Daoy (cell line): ENCODE measurements around the gene MYO18B. TPM values are rescaled to one million over a fixed set of nuclear protein-coding genes. Genes with fewer than 3 reads are reported as not detected.
A peak's percentile ranks its signal among the peaks of the same experiment; 100 is the strongest.

Experiments used
- DNase-seq: peaks from one replicate; pipeline ENCODE4 v3.0.0-alpha.2; 2015; ENCODE audit warnings: low read depth
- total RNA-seq: library from RNA; depleted of rRNA; stranded (reverse); fragments of >200 nt; shearing (Covaris generic); gene quantifications from 2 replicates; pipeline ENCODE4 v1.2.3, GENCODE V29; 2014

Gene MYO18B
- total RNA-seq, 1 experiment from 2014 or later = not detected

DNA sequence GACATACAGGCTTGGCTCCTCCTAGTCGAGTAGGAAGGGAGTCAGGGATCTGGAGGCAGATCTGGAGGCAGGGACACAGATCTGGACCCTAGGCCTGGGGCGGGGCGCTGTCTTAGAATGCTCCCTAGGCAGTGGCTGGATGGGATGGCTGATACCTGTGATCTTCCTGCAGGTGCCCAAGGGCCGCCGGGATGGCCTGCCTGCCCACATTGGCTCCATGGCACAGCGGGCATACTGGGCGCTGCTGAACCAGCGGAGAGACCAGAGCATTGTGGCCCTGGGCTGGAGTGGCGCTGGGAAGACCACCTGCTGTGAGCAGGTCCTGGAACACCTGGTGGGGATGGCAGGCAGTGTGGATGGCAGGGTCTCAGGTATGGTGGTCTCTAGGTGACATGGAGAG, 35.4 kb downstream of the MYO18B start:
- no peak for DNase-seq

DNA sequence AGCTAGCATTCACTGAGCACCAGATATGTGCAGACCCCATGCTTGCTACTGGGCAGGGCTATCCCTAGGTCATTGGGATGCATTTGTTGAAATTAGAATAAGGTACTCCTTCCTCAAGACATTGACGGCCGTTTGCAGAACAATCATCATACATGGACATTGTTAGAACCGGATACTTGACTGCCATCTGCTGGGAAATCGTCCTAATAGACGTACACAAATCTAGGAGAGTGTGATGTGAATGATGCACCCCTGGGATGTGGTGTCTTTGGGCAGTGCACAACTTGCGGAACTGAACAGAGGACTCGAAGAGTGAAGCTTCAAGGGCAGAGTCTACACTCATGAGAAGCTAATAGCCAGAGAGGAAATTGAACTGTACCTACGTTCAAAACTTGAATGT, 35.9 kb downstream of the MYO18B start:
- peak; percentile 41 for DNase-seq

GRCh38 chr22:25779426-25779825, 37.4 kb downstream of the MYO18B start:
- DNase-seq = no peak

DNA sequence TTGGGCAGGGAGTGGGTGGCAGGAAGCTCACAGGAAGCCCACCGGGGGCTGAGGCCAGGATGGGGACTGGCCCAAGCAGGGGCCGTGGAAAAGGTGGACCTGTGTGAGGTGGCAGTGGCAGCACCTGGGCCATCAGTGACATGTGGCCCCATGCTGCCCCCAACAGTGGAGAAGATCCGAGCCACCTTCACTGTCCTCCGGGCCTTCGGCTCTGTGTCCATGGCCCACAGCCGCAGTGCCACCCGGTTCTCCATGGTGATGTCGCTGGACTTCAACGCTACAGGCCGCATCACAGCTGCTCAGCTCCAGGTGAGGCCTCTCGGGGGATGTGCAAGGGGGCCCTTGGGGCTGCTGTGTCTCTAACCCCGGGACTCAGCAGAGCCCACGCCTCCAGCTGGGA, 37.9 kb downstream of the MYO18B start:
- DNase-seq = no peak

- no peak for DNase-seq
Measured at GRCh38 chr22:25780673-25781072, 38.7 kb downstream of the MYO18B start.

DNA sequence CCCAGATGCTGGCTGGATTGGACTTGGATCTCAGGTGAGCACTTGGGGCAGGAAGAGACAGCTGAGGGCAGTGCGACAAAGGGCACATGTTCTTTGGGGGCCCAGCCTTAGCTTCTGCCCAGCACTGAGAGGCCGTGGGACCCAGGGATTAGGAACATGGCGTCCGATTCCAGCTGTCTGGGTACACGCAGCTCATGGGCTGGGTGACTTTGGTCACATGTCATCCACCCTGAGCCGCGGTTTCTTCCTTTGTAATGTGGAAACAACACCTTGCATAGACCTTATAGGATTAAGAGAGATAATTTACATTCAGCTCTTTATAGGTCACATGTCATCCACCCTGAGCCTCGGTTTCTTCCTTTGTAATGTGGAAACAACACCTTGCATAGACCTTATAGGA, 39.8 kb downstream of the MYO18B start:
- DNase-seq = no peak

GRCh38 chr22:25782831-25783230, 40.8 kb downstream of the MYO18B start:
- DNase-seq = no peak

GRCh38 chr22:25783856-25784255, 41.9 kb downstream of the MYO18B start:
- no peak for DNase-seq

- DNase-seq = no peak
Measured at GRCh38 chr22:25786165-25786564, 44.2 kb downstream of the MYO18B start.

- no peak for DNase-seq
Measured at GRCh38 chr22:25791556-25791955, 49.6 kb downstream of the MYO18B start.

- DNase-seq = no peak
Measured at GRCh38 chr22:25795478-25795877, 53.5 kb downstream of the MYO18B start.

- no peak for DNase-seq
Measured at GRCh38 chr22:25797498-25798290, 55.7 kb downstream of the MYO18B start.

GRCh38 chr22:25800766-25801165, 58.8 kb downstream of the MYO18B start:
- DNase-seq = no peak

GRCh38 chr22:25802018-25802417, 60.0 kb downstream of the MYO18B start:
- DNase-seq = no peak

GRCh38 chr22:25804676-25805075, 62.7 kb downstream of the MYO18B start:
- no peak for DNase-seq

- DNase-seq = no peak
Measured at GRCh38 chr22:25806579-25806978, 64.6 kb downstream of the MYO18B start.

- DNase-seq = no peak
Measured at GRCh38 chr22:25814685-25815084, 72.7 kb downstream of the MYO18B start.

DNA sequence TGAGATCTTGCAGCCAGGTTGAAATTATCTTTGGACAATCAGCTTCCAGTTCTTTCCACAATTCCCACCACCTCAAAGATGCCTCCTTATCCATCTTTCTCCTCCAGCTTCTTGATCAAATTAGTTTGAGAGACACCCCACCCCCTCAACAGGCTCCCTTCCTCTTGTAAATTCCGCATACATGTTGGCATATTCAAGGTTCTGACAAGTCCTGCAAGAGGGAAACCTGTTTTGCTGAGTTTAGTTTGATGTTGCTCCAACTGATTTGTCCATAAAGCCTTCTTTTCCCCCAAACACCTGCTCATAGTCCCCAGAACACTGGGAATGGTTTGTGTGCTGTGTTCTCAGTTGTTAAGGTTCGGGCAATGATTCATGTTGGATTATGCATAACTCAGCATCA, 73.6 kb downstream of the MYO18B start:
- DNase-seq = no peak

DNA sequence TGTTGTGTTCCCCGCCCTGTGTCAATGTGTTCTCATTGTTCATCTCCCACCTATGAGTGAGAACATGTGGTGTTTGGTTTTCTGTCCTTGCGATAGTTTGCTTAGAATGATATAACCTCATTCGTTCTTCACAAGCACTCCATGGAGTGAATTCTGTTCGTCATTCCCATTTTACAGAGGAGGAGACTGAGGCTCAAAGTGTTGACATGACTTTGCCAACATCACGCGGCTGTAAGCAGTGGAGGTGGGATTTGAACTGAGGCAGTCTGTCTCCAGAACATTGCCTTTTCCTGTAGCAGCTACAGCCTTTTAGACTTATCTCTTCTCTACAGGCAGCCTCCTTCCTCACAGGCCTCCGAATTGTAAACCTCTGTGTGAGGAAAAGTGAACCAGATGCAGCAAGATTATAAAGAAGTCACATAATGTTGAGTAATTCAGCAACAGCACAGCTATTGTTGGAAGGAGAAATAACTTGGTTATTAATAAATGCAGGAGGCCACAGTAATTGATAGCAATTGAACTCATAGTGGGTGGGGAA, 74.6 kb downstream of the MYO18B start:
- no peak for DNase-seq

DNA sequence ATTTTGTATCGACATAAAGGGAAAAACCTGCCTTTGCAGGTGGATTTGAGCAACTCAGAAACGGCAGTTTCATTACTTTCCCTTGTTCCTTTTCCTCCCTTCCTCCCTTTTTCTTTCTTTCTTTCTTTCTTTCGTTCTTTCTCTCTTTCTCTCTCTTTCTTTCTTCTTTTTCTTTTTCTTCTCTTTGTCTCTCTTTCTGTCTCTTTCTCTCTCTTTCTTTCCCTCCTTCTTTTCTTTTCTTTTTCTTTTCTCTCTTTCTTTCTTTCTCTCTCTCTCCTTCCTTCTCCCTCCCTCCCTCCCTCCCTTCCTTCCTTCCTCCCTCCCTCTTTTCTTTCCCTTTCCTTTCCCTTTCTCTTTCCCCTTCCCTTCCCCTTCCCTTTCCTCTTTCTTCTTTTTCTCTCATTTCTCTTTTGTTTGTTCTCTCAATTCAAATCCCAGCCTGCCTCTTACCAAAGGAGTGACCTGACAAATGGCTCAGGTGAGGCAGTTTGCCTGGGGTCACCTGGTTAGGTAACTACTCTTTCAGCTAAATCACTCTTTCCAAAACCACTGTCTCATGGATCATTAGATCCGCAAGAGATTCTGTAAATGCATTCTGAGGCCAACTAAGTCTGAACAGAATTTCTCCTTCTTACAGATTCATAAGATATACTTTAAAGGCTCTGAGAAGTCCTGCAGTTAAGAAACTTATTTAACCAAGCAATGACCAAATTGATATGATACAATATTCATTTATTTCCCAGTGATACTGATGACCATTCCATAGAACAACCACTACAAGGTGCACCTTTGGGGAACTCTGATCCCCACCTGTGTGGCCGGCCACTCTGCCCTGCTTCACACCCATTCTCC, 75.3 kb downstream of the MYO18B start:
- no peak for DNase-seq

DNA sequence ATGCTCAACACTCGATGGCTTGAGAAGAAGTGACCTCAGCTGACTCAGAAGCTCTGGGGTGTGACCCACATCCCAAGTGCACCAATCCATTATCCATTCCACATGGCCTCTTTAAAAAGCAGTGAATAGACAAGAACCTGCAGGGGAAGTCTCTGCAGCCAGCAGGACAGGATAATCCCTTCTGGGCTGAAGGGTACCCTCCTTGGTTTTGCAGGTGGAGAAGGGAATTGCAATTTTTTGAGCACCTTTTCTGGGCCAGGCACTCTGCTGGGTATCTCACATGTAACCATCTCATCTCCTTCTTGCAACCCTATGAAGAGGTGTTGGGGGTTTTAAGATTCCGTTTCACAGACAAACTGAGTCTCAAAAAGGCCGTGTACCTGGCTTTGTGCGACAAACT, 76.6 kb downstream of the MYO18B start:
- no peak for DNase-seq

- no peak for DNase-seq
Measured at GRCh38 chr22:25822344-25822743, 80.4 kb downstream of the MYO18B start.

DNA sequence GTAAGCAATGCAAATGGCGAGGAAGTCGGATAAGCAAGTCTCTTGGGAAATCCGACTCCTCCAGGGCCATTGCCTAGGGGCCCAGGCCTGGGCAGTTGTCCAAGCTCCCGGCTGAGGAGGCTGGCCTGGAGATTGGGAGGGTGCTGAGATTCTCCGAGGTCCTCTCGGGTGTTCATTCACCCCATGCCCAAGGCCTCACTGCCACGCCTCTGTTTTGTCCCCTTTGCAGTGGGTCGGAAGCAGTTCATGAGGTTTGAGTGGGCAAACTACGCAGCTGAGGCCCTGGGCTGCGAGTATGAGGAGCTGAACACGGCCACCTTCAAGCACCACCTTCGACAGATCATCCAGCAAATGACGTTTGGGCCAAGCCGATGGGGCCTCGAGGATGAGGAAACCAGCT, 81.3 kb downstream of the MYO18B start:
- no peak for DNase-seq
